ENCODE measurements around the gene ANKRD28. TPM values are rescaled to one million over a fixed set of nuclear protein-coding genes. Genes with fewer than 3 reads are reported as not detected.
A peak's percentile ranks its signal among the peaks of the same experiment; 100 is the strongest.

The ANKRD28 gene
- polyA plus RNA-seq, 1 of the 3 experiments (the other 2 are of a cell fraction), result 74.8 TPM

GRCh38 chr3:15629860-15630597, 167.8 kb downstream of the ANKRD28 start:
- TF ChIP-seq RAD21 (IDR thresholded peaks at IDR 0.05; ENCODE audit: low read length) (peak; percentile 93), GABPA (IDR thresholded peaks at IDR 0.05; ENCODE audit: low read depth) (no peak), EP300 (IDR thresholded peaks at IDR 0.05; ENCODE audit: borderline replicate concordance in 1 of 2, low read depth in 1 of 2, low read length in 1 of 2) (no peak), FOSL2 (IDR thresholded peaks at IDR 0.05; ENCODE audit: borderline replicate concordance, low read depth) (no peak), RCOR1 (IDR thresholded peaks at IDR 0.05; ENCODE audit: low read length) (no peak), SMC3 (IDR thresholded peaks at IDR 0.05; ENCODE audit: low read depth, low read length) (peak; percentile 90), GATA2 (CRISPR knock-in tag; IDR thresholded peaks at IDR 0.05) (no peak), SIN3A (IDR thresholded peaks at IDR 0.05; ENCODE audit: borderline replicate concordance, low read depth, low read length) (0 out of 2 replicates have a peak, but pooled peaks have one; percentile 27), MXI1 (IDR thresholded peaks at IDR 0.05; ENCODE audit: low read depth, low read length) (no peak; the same call in 1 of the 2 replicates)
- TF ChIP-seq, protein P1, sequence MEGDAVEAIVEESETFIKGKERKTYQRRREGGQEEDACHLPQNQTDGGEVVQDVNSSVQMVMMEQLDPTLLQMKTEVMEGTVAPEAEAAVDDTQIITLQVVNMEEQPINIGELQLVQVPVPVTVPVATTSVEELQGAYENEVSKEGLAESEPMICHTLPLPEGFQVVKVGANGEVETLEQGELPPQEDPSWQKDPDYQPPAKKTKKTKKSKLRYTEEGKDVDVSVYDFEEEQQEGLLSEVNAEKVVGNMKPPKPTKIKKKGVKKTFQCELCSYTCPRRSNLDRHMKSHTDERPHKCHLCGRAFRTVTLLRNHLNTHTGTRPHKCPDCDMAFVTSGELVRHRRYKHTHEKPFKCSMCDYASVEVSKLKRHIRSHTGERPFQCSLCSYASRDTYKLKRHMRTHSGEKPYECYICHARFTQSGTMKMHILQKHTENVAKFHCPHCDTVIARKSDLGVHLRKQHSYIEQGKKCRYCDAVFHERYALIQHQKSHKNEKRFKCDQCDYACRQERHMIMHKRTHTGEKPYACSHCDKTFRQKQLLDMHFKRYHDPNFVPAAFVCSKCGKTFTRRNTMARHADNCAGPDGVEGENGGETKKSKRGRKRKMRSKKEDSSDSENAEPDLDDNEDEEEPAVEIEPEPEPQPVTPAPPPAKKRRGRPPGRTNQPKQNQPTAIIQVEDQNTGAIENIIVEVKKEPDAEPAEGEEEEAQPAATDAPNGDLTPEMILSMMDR (IDR thresholded peaks at IDR 0.05), result peak; percentile 87
- TF ChIP-seq, protein P2, sequence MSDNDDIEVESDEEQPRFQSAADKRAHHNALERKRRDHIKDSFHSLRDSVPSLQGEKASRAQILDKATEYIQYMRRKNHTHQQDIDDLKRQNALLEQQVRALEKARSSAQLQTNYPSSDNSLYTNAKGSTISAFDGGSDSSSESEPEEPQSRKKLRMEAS (IDR thresholded peaks at IDR 0.05; ENCODE audit: low read depth), result peak; percentile 49; the same call in 1 of the 2 replicates
- TF ChIP-seq, protein P3, sequence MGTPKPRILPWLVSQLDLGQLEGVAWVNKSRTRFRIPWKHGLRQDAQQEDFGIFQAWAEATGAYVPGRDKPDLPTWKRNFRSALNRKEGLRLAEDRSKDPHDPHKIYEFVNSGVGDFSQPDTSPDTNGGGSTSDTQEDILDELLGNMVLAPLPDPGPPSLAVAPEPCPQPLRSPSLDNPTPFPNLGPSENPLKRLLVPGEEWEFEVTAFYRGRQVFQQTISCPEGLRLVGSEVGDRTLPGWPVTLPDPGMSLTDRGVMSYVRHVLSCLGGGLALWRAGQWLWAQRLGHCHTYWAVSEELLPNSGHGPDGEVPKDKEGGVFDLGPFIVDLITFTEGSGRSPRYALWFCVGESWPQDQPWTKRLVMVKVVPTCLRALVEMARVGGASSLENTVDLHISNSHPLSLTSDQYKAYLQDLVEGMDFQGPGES (IDR thresholded peaks at IDR 0.05; ENCODE audit: low read depth, low read length), result no peak
- Histone ChIP-seq H3K27me3 (ENCODE audit: insufficient read depth) (no peaks in the 10 kb centered on the region), H3K4me2 (peak overlapping the region; percentile 58), H3K9me3 (no peaks in the 10 kb centered on the region), H3K27ac (ENCODE audit: low read depth in 2 of 2, low read length in 1 of 2) (peak overlapping the region; percentile 79 to 94; a peak in 3 of 4 replicates), H3K79me2 (ENCODE audit: insufficient read depth) (peaks cover 12% of the 10 kb centered on the region; the same call in 1 of the 2 replicates), H3F3A (replicated peaks; ENCODE audit: insufficient read depth) (peaks cover 40% of the 10 kb centered on the region), H3K4me3 (ENCODE audit: low read depth in 2 of 2, low read length in 1 of 2) (no peak overlapping the region; a peak in 2 of 4 replicates), H2AFZ (ENCODE audit: low read depth) (no peak overlapping the region), H3K36me3 (replicated peaks in 1 of 2; ENCODE audit: control insufficient read depth in 1 of 2, insufficient read depth in 2 of 2, low read length in 1 of 2) (no peaks in the 10 kb centered on the region), H3K9ac (peak overlapping the region; percentile 51; the same call in 1 of the 2 replicates), H4K20me1 (ENCODE audit: insufficient read depth) (no peaks in the 10 kb centered on the region), H3K4me1 (ENCODE audit: control insufficient read depth in 1 of 2, insufficient read depth in 2 of 2, low read depth in 1 of 2, low read length in 1 of 2) (peaks cover 26 to 27% of the 10 kb centered on the region in 2 experiments), H3K9me2 (no peaks in the 10 kb centered on the region)
- WGBS (ENCODE audit: low lambda C conversion rate), result 35% methylated on average over 10 of the region's 10 CpGs
- ChIA-PET POLR2A (no interaction called here), CTCF (interaction anchor here (0.6 to 8.0 kb wide), 30 partner anchors 15 to 551 kb away, joined by 3 to 78 read pairs (median 3); partner anchors contain the start of gene ANKRD28)
- DNase-seq, result peak; percentile 76

DNA sequence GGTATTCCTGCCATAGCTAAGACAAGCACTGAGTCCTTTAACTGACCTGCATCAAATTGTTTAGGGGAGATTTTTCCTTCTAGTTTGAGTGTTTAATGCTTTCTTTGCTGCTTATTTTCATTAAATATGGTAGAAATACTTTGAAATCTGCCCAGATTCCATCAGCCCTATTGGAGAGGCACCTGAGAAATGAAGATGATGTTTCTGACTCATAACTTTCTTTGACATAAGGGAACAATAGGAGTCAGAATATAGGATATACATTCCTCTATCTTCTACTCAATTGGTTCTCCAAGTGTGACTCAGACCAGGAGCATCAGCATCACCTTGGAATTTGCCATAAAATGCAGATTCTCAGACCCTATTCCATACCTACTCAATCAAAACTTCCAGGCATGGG, 168.8 kb downstream of the ANKRD28 start:
- POLR2A ChIA-PET, result no interaction called here
- Histone ChIP-seq H3K4me2 (no peak overlapping the region), H3K9ac (no peak overlapping the region), H4K20me1 (ENCODE audit: insufficient read depth) (no peaks in the 10 kb centered on the region), H3F3A (replicated peaks; ENCODE audit: insufficient read depth) (peaks cover 29% of the 10 kb centered on the region), H3K4me3 (ENCODE audit: low read depth in 2 of 2, low read length in 1 of 2) (no peak overlapping the region), H3K4me1 (ENCODE audit: control insufficient read depth in 1 of 2, insufficient read depth in 2 of 2, low read depth in 1 of 2, low read length in 1 of 2) (peaks cover 16% of the 10 kb centered on the region in 2 experiments; a peak in 3 of 4 replicates), H3K36me3 (replicated peaks in 1 of 2; ENCODE audit: control insufficient read depth in 1 of 2, insufficient read depth in 2 of 2, low read length in 1 of 2) (no peaks in the 10 kb centered on the region), H3K9me2 (no peaks in the 10 kb centered on the region), H3K79me2 (ENCODE audit: insufficient read depth) (peaks cover 12% of the 10 kb centered on the region; the same call in 1 of the 2 replicates), H3K27me3 (ENCODE audit: insufficient read depth) (no peaks in the 10 kb centered on the region), H2AFZ (ENCODE audit: low read depth) (no peak overlapping the region), H3K27ac (ENCODE audit: low read depth in 2 of 2, low read length in 1 of 2) (0 out of 4 replicates have a peak overlapping the region, but pooled peaks of 1 of the 2 experiments have one; percentile 94), H3K9me3 (no peaks in the 10 kb centered on the region)
- CTCF ChIA-PET, result interaction anchor here (1.1 to 8.0 kb wide), 9 partner anchors 41 to 549 kb away, joined by 3 to 78 read pairs (median 4); partner anchors contain the start of gene ANKRD28
- no peak for DNase-seq
- TF ChIP-seq FOXM1 (IDR thresholded peaks at IDR 0.05; ENCODE audit: low read depth) (no peak), EZH2phosphoT487 (IDR thresholded peaks at IDR 0.05; ENCODE audit: borderline replicate concordance, low read depth) (no peak), GATA2 (CRISPR knock-in tag; IDR thresholded peaks at IDR 0.05) (no peak), SMC3 (IDR thresholded peaks at IDR 0.05; ENCODE audit: low read depth, low read length) (no peak), GABPA (IDR thresholded peaks at IDR 0.05; ENCODE audit: low read depth) (no peak), PBX3 (IDR thresholded peaks at IDR 0.05) (no peak), ELF1 (IDR thresholded peaks at IDR 0.05) (no peak), MXI1 (IDR thresholded peaks at IDR 0.05; ENCODE audit: low read depth, low read length) (no peak), USF2 (IDR thresholded peaks at IDR 0.05; ENCODE audit: borderline replicate concordance, low read depth, low read length) (no peak), YY1 (IDR thresholded peaks at IDR 0.05; ENCODE audit: low read depth) (no peak)
- TF ChIP-seq, protein P3 (IDR thresholded peaks at IDR 0.05; ENCODE audit: low read depth, low read length), result no peak
- TF ChIP-seq, protein P2 (IDR thresholded peaks at IDR 0.05; ENCODE audit: low read depth), result no peak

Data from SK-N-SH (cell line).